Inflammatory macrophage treated with lipopolysaccharide for 4 hours (primary cell): Measurements from ENCODE around the gene LRCH1.

ENCODE experiments used
- DNase-seq: peaks from one replicate; pipeline ENCODE4 v3.0.0-alpha.2; 2020

Gene LRCH1

GRCh38 chr13:46668302-46668720 is 115.3 kb downstream of the LRCH1 start:
- peak; percentile 84 for DNase-seq

DNA sequence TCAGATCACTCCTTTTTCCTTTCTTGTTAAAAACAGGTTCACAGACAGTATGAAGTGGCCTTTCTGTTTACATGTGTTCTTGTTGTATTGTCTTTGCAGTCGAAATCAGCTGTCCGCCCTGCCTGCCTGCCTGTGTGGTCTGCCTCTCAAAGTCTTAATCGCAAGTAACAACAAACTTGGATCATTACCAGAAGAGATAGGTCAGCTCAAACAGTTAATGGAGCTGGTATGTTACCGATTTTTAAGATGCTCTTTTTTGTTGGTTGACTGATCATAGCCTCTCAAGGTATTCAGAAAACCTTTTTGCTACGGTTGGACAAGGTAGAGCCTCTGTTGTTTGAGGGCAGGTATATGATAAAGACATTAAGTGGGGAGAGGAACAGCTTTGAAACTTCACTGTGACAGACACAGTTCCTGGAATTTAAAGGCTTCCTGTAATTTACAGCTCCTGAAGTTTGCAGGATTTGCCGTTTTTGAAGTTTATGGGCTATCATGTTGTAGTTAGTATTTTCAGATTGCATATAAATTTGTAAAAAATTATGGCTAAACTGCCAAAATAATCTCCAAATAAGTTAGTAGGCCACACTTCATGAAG is 116.1 kb downstream of the LRCH1 start:
- no peak for DNase-seq

GRCh38 chr13:46672338-46673090 is 119.5 kb downstream of the LRCH1 start:
- DNase-seq: no peak

GRCh38 chr13:46675016-46675415 is 122.0 kb downstream of the LRCH1 start:
- no peak for DNase-seq

- peak; percentile 35 for DNase-seq
Observed at GRCh38 chr13:46676378-46676725, 123.4 kb downstream of the LRCH1 start.

- DNase-seq: peak; percentile 74
Observed at GRCh38 chr13:46679369-46680120, 126.6 kb downstream of the LRCH1 start.

DNA sequence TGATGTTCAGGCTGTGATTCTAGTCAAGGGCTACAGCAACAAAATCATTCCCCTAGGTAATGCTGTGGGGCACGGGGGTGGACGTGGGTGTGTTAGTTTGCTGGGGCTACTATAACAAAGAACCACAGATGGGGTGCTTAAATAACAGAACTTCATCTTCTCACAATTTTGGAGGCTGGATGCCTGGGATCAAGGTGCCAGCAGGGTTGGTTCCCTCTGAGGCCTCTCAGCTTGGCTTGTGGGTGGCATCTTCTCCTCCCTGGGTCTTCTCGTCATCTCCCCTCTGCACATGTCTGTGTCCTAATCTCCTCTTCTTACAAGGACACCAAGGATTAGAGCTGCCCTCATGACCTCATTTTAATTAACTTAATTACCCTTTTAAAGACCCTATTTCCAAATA is 129.0 kb downstream of the LRCH1 start:
- no peak for DNase-seq

DNA sequence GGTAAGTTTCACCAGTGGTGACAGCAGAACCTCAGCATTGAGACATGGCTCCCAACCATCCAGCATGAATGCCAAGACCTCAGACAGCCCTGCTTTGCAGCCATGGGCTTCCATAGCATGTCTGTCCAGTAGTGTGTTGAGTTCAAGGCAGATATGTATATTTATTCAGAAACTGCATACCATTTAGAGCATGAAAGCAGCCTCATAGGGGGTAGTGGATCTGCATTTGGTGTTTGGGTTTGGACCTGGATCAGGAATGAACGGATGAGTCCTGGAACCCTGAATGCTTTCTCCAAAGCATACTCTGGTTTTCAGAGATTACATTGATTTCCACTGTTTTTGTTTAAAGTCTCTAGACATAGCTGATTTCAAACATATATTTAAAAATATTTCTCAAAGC is 129.7 kb downstream of the LRCH1 start:
- no peak for DNase-seq

GRCh38 chr13:46683676-46684260 is 130.8 kb downstream of the LRCH1 start:
- DNase-seq: peak; percentile 35

GRCh38 chr13:46684287-46685001 is 131.5 kb downstream of the LRCH1 start:
- DNase-seq: peak; percentile 29

GRCh38 chr13:46685006-46685730 is 132.2 kb downstream of the LRCH1 start:
- DNase-seq: no peak

- DNase-seq: no peak
Observed at GRCh38 chr13:46686171-46686570, 133.2 kb downstream of the LRCH1 start.

DNA sequence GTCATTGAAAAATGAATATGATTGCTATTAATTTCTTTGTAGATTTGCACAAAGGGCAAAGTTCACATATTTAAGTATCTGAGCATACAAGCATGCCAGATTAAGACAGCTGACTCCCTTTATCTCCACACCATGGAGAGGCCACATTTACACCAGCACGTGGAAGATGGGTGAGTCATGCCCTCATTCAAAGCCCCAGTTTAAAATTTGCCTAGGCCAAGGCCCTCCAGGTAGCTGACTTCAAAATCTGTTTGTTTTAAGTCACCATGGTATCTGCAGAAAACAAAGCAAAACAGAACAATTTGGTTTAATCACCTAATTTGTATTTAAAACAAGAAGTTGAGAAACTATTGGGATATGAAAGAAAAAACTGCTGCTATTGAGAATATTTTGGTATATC is 134.8 kb downstream of the LRCH1 start:
- no peak for DNase-seq

GRCh38 chr13:46688306-46688705 is 135.3 kb downstream of the LRCH1 start:
- no peak for DNase-seq

DNA sequence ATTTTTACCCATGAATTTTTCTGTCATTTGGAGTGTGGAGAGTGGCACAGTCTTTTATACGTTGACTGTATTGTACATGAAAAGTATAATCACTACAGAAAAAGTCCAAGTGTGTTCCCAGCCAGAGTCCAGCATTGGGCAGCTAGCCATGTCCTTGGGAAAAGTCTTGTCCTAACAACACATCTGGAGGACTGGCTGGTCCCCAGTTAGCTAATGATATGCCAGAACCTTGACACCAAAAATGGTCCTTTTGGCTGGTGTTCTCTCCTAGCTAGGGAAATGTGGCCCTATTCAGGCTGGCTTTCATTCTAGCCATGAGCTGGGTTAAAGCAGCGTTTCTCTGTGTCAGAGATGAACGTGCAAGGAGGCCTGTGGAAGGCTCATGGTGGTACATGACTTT is 145.0 kb downstream of the LRCH1 start:
- no peak for DNase-seq

DNA sequence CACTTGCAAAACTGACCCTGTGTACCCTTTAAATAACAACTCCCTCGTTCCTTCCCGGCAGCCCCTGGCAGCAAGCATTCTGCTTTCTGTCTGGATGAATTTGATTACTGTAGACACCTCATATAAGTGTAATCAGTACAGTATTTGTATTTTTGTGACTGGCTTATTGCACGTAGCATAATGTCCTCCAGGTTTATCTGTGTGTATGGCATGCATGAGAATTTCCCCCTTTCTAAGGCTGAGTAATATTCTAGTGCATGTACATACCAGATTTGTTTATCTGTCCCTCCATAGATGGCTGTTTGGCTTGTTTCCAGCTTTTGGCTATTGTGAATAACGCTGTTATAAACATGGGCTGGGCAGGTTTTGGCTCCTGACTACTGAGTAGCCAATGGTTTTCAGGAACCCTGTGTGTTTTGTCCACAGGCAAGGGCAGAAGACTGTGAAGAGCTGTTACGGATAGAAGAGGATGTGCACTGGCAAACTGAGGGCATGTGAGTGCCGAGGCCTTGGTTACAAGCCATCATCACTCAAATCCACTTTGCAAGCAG is 146.0 kb downstream of the LRCH1 start:
- DNase-seq: no peak

DNA sequence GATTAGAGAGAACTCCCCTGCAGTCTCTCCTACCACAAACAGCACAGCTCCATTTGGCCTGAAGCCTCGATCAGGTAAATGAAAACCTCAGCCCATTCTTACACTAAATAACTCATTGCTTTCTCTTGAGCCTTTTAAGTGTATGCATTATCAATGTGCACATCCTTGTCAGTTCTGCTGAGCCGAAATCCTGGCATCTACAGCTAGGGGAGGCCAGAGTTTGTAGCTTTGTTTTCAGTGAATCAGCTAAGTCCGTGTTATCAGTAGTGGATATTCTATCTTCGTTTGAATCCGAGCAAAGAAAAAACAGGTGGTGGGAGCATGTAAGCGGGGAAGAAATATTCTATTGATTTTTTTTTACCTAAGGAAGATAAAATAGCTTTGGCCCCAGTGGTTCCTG is 159.6 kb downstream of the LRCH1 start:
- no peak for DNase-seq

DNA sequence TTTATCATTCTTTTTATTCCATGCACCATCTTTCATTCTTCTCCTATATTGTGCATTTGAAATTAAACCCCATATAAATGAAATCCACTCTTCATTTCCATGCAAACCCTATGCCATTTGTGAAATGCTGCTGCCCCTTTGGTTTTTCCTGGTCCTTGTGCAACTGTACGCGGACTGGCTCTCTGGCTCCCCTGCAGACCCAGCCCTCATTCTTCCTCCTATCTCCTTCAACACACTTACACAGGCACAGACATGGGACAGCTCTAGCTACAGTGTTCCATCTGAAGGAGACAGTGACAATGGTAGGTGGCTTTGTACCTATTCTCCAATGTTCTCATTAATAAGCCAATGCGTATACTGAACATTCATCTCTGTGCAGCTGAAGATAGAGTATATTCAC is 162.4 kb downstream of the LRCH1 start:
- DNase-seq: no peak

DNA sequence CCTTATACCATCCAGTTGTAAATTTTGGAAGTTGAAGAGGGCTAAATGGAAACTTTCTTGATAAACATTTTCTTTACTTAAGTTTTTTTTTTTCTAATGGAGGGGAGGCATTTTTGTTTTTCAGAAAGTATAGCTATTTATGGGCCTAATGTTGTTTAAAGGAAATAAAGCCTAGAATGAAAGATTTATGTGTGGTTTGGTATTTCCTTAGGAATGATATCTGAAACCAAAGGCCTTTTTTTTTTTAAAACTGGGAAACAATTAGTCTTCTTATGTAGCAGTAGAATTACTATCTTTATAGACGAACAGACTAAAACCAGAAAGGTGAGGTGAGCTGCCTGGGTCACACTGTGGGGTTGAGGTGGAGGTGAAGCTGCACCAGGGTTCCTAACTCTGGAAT is 163.9 kb downstream of the LRCH1 start:
- DNase-seq: no peak

DNA sequence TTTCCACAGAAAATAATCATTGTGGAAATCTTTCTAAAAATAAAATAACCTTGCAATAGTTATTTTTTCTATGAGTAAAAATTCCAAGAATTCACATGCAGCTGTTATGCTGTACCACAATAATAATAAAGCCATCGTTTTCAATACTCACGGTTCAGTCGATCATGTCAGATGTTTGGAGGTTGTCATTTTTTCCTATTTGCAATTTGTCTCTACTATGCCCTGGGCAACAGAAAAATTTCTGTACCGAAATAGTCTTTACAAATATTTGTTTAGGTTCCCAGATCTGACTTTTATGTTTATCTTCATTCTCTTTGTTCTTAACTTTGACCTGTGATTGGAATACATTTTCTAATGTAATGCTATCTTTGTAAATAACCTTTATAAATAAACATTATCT is 164.3 kb downstream of the LRCH1 start:
- no peak for DNase-seq

GRCh38 chr13:46717856-46718255 is 164.9 kb downstream of the LRCH1 start:
- no peak for DNase-seq

DNA sequence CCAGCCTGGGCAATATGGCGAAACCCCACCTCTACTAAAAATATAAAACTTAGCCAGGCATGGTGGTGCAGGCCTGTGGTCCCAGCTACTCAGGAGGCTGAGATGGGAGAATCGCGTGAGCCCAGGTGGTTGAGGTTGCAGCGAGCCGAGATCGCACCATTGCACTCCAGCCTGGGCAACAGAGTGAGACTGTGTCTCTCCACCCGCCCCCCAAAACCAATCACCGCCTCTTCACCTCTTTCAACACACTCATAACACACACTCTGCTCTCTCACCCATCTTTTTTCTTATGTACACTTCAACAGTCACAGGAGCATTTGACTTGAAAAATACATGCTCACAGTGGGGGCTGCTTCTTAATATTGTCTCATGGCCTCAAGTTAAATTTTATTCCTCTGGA is 167.2 kb downstream of the LRCH1 start:
- DNase-seq: no peak
